B cell (primary cell): Measurements from ENCODE around the gene EML6. TPM values are rescaled to one million over a fixed set of nuclear protein-coding genes. Genes with fewer than 3 reads are reported as not detected.

Experiments
- ATAC-seq: fragments of 200-7000 bp; cut with Tn5 transposase; one replicate; pipeline ENCODE4 v1.10.0; 2021; ENCODE audit warnings: low read depth, mild to moderate bottlenecking, moderate number of reproducible peaks, moderate library complexity
- CTCF ChIA-PET: fragments of 350-600 bp; sonication (Branson Sonifier 250); formaldehyde crosslinking; loops from one replicate; lab custom pipeline; 2021; ENCODE audit warnings: antibody characterized with exemption, inconsistent platforms; lab: Charles Lee
- POLR2A ChIA-PET: fragments of 350-600 bp; sonication (Branson Sonifier 250); formaldehyde crosslinking; loops from one replicate; lab custom pipeline; 2021; ENCODE audit warnings: antibody characterized with exemption; lab: Charles Lee
- DNase-seq: peaks from one replicate; pipeline ENCODE4 v3.0.0; 2013
- H2AFZ ChIP-seq: 2 replicates; pipeline ENCODE4 v1.6.1; 2012; ENCODE audit warnings: mild to moderate bottlenecking, low read depth, low read length; ENCODE audit not compliant: insufficient read depth, poor library complexity, severe bottlenecking
- H3K27ac ChIP-seq, 2 donors: 1 replicate in 1 of 2; 2 replicates in 1 of 2; pipeline ENCODE4 v1.5.1; 2012 to 2013; ENCODE audit warnings: low read length in 2 of 2, mild to moderate bottlenecking in 2 of 2, moderate library complexity in 1 of 2
- H3K27me3 ChIP-seq, 4 experiments: fragments of 200-600 bp in 1 of 4; sonication (generic) in 1 of 4; replicated peaks in 1 of 4; 1 replicate in 2 of 4; 2 replicates in 2 of 4; pipeline versions ENCODE4 v1.6.1 to v1.7.0; 2013 to 2016; ENCODE audit warnings: low read length in 3 of 4, mild to moderate bottlenecking in 2 of 4, mixed read lengths in 1 of 4, moderate library complexity in 1 of 4; ENCODE audit not compliant: insufficient read depth in 4 of 4, control insufficient read depth in 3 of 4; ENCODE audit errors: control extremely low read depth in 1 of 4
- H3K36me3 ChIP-seq, 2 experiments: replicated peaks in 1 of 2; 1 replicate in 1 of 2; 2 replicates in 1 of 2; pipeline versions ENCODE4 v1.6.1 to v1.7.1; 2013; ENCODE audit warnings: low read length in 1 of 2; ENCODE audit not compliant: insufficient read depth in 2 of 2, control insufficient read depth in 1 of 2; ENCODE audit errors: control extremely low read depth in 1 of 2, extremely low read depth in 1 of 2
- H3K4me1 ChIP-seq, 2 donors: fragments of 200-600 bp in 1 of 2; sonication (generic) in 1 of 2; 1 replicate in 1 of 2; 2 replicates in 1 of 2; pipeline versions ENCODE4 v1.5.1 to v1.6.1; 2013 to 2017; ENCODE audit warnings: low read length in 2 of 2; ENCODE audit not compliant: control insufficient read depth in 2 of 2, insufficient read depth in 2 of 2
- H3K4me2 ChIP-seq: replicated peaks from 2 replicates; pipeline ENCODE3; 2012; ENCODE audit warnings: mild to moderate bottlenecking, low read depth, low read length; ENCODE audit not compliant: poor library complexity, severe bottlenecking
- H3K4me3 ChIP-seq, 5 experiments: fragments of 200-600 bp in 1 of 5; sonication (generic) in 1 of 5; 1 replicate in 3 of 5; 2 replicates in 2 of 5; pipeline versions ENCODE4 v1.5.1 to v1.7.0; 2011 to 2016; ENCODE audit warnings: low read length in 4 of 5, mild to moderate bottlenecking in 4 of 5, low read depth in 2 of 5, control low read depth in 1 of 5, moderate library complexity in 1 of 5; ENCODE audit not compliant: insufficient read depth in 1 of 5; ENCODE audit errors: control extremely low read depth in 1 of 5, extremely low read depth in 1 of 5
- H3K79me2 ChIP-seq: fragments of 200-600 bp; sonication (generic); one replicate; pipeline ENCODE4 v1.6.0; 2016; ENCODE audit warnings: low read length; ENCODE audit not compliant: control insufficient read depth, insufficient read depth
- H3K9ac ChIP-seq: fragments of 200-600 bp; sonication (generic); 2 replicates; pipeline ENCODE4 v1.6.1; 2017; ENCODE audit warnings: mild to moderate bottlenecking, low read length, moderate library complexity
- H3K9me3 ChIP-seq, 3 donors: one replicate each; pipeline versions ENCODE4 v1.6.1 to v1.7.1; 2013; ENCODE audit warnings: low read length in 2 of 3; ENCODE audit not compliant: control insufficient read depth in 2 of 3, insufficient read depth in 1 of 3; ENCODE audit errors: control extremely low read depth in 1 of 3
- H4K20me1 ChIP-seq: 2 replicates; pipeline ENCODE4 v1.6.0; 2012; ENCODE audit warnings: mild to moderate bottlenecking, low read length; ENCODE audit not compliant: insufficient read depth, control insufficient read depth, poor library complexity, severe bottlenecking
- H3K27ac Mint-ChIP-seq: one replicate; pipeline ENCODE4 v1.8.0; 2021; ENCODE audit warnings: mixed read lengths
- H3K27me3 Mint-ChIP-seq: one replicate; pipeline ENCODE4 v1.8.0; 2021; ENCODE audit warnings: mixed read lengths
- H3K4me1 Mint-ChIP-seq: one replicate; pipeline ENCODE4 v1.8.0; 2021; ENCODE audit warnings: mixed read lengths
- H3K4me3 Mint-ChIP-seq: one replicate; pipeline ENCODE4 v1.8.0; 2021; ENCODE audit warnings: mixed read lengths
- H3K9me3 Mint-ChIP-seq: one replicate; pipeline ENCODE4 v1.8.0; 2022; ENCODE audit warnings: mixed read lengths; ENCODE audit not compliant: insufficient read depth
- EZH2 ChIP-seq: IDR thresholded peaks from 2 replicates; pipeline ENCODE4 v1.6.1; 2012; ENCODE audit warnings: borderline replicate concordance, low read depth, mild to moderate bottlenecking, moderate library complexity, low read length; ENCODE audit not compliant: insufficient read depth, poor library complexity, severe bottlenecking
- WGBS: methylation state at CpG from one replicate; pipeline ENCODE4 v1.1.5; 2013; ENCODE audit warnings: missing lambda C conversion rate; ENCODE audit not compliant: insufficient coverage; 5-methylcytosine and 5-hydroxymethylcytosine counted together
- intact Hi-C: fragments of 100-400 bp; cut with micrococcal nuclease; formaldehyde crosslinking; loops from one replicate; pipeline ENCODE4 v1.10.0; 2022
- polyA plus RNA-seq: library from polyadenylated mRNA; depleted of rRNA; stranded (reverse); fragments of >200 nt; gene quantifications from 2 replicates; pipeline ENCODE4 v1.2.3, GENCODE V29; 2012
- total RNA-seq, 2 donors: library from RNA; stranded (reverse); fragments of 120-200 nt in 1 of 2; gene quantifications; 1 replicate in 1 of 2; 2 replicates in 1 of 2; pipeline versions ENCODE4 v1.2.3 to v1.2.4, GENCODE V29; 2013 to 2022
- TF ChIP-seq, protein P1 (sequence below): fragments of 200-600 bp; IDR thresholded peaks from one replicate; pipeline ENCODE4 v1.8.0; 2022; ENCODE audit warnings: antibody characterized with exemption, mild to moderate bottlenecking

EML6 gene
- total and polyA plus RNA-seq, 2 donors (not counting 1 experiment from before 2014, with no cell fraction given): 42.5 to 53.7 TPM

DNA sequence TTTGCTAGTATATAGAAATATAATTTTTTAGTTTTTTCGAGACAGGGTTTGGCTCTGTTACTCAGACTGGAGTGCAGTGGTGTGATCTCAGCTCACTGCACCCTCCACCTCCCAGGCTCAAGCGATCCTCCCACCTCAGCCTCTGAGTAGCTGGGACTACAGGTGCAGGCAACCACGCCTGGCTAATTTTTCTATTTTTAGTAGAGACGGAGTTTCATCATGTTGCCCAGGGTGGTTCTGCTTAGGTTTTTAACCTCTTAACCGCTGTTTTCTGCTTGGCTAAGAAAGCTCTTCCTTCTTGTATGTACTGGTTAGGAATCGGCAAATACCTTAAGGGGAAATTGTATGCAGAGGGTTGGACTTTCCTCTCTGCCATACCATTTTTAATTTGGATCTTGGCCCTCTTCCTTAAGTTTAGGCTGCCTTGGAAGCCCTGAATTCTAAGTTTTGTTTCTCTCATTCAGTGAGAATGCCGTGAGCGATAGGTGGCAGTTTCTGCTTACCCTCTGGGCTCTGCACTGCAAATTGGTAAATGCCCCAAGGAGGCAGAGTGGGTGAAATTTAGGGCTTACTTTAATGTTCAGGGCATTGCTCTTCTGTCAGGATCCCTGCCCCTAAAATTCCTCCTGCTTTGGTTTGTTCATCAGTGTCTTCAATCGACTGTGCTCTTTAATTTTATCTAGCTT is 32.3 kb downstream of the EML6 start:
- Mint-ChIP-seq H3K4me1 (peaks cover 45% of the 10 kb centered on the region), H3K9me3 (no peaks in the 10 kb centered on the region), H3K4me3 (peak overlapping the region; percentile 76), H3K27ac (peak overlapping the region; percentile 80), H3K27me3 (no peaks in the 10 kb centered on the region)
- Histone ChIP-seq H3K4me2 (peak overlapping the region; percentile 64), H3K4me1 (peaks cover 31 to 38% of the 10 kb centered on the region in 2 donors), H3K36me3 (no peaks in the 10 kb centered on the region), H3K27ac (peak overlapping the region; percentile 25 to 52), H4K20me1 (no peaks in the 10 kb centered on the region), H3K9ac (peak overlapping the region; percentile 28), H3K27me3 (no peaks in the 10 kb centered on the region), H3K79me2 (no peaks in the 10 kb centered on the region), H3K4me3 (peak overlapping the region in 3 of 5 experiments; percentile 7 to 52 (median 15)), H3K9me3 (peaks cover 0 to 15% (median 0%) of the 10 kb centered on the region in 3 donors), H2AFZ (peak overlapping the region; percentile 46)
- intact Hi-C loops: loop anchor here (1.0 kb wide), 1 partner anchor 83 kb away; no protein-coding TSS in a partner anchor
- peak; percentile 67 for ATAC-seq
- DNase-seq: peak; percentile 61
- POLR2A ChIA-PET: no interaction called here
- TF ChIP-seq EZH2: no peak
- TF ChIP-seq, protein P1, sequence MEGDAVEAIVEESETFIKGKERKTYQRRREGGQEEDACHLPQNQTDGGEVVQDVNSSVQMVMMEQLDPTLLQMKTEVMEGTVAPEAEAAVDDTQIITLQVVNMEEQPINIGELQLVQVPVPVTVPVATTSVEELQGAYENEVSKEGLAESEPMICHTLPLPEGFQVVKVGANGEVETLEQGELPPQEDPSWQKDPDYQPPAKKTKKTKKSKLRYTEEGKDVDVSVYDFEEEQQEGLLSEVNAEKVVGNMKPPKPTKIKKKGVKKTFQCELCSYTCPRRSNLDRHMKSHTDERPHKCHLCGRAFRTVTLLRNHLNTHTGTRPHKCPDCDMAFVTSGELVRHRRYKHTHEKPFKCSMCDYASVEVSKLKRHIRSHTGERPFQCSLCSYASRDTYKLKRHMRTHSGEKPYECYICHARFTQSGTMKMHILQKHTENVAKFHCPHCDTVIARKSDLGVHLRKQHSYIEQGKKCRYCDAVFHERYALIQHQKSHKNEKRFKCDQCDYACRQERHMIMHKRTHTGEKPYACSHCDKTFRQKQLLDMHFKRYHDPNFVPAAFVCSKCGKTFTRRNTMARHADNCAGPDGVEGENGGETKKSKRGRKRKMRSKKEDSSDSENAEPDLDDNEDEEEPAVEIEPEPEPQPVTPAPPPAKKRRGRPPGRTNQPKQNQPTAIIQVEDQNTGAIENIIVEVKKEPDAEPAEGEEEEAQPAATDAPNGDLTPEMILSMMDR: no peak
- 40% methylated on average over 2 of the region's 9 CpGs for WGBS
- CTCF ChIA-PET: interaction anchor here (0.7 to 3.8 kb wide), 7 partner anchors 9 to 98 kb away, joined by 3 to 43 read pairs (median 4); partner anchors contain the start of gene EML6

DNA sequence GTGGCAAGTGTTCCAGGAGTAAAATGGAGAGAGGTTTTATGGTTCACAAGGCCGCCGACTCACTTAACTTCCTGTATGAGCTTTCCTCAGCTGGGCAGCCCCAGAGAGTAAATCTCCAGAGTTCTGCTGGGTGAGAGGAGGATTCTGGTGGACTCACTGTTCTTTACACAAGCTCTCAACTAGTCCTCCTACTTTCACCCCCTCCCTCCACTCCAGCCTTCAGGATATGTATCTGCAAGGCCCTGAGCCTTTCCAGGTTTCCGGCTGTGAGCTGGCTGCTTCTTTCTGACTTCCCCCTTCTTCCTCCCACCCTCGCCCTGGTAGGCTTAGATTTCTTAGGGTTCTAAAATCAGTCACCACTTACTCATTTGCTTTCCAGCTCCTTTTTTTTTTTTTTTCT is 34.0 kb downstream of the EML6 start:
- ChIA-PET POLR2A (interaction anchor here (0.5 to 0.6 kb wide), 2 partner anchors 12 to 15 kb away, joined by 3 to 5 read pairs; no protein-coding TSS in a partner anchor), CTCF (interaction anchor here (0.6 to 3.8 kb wide), 6 partner anchors 9 to 81 kb away, joined by 3 to 43 read pairs (median 5); partner anchors contain the start of gene EML6)
- peak overlapping the region; percentile 97 for H3K27ac Mint-ChIP-seq
- DNase-seq: peak; percentile 60
- no peaks in the 10 kb centered on the region for H3K9me3 Mint-ChIP-seq
- H3K4me2 ChIP-seq: peak overlapping the region; percentile 62
- peaks cover 45% of the 10 kb centered on the region for H3K4me1 Mint-ChIP-seq
- no peaks in the 10 kb centered on the region for H3K36me3 ChIP-seq
- peak overlapping the region; percentile 65 to 66 for H3K27ac ChIP-seq
- H2AFZ ChIP-seq: peak overlapping the region; percentile 70
- H3K27me3 Mint-ChIP-seq: no peaks in the 10 kb centered on the region
- H3K79me2 ChIP-seq: no peaks in the 10 kb centered on the region
- no peaks in the 10 kb centered on the region for H4K20me1 ChIP-seq
- H3K4me3 ChIP-seq: peak overlapping the region in 3 of 5 experiments; percentile 10 to 49 (median 23)
- no peak for TF ChIP-seq EZH2
- TF ChIP-seq, protein P1: no peak
- no CpG with 5 or more reads among the region's 4 CpGs for WGBS
- H3K27me3 ChIP-seq: no peaks in the 10 kb centered on the region
- H3K9me3 ChIP-seq: peaks cover 0 to 15% (median 0%) of the 10 kb centered on the region in 3 donors
- peak; percentile 47 for ATAC-seq
- peak overlapping the region; percentile 27 for H3K9ac ChIP-seq
- H3K4me3 Mint-ChIP-seq: peak overlapping the region; percentile 67
- H3K4me1 ChIP-seq: peaks cover 31 to 38% of the 10 kb centered on the region in 2 donors
- intact Hi-C loops: loop anchor here (1.0 kb wide), 1 partner anchor 34 kb away; the partner anchor contains the start of gene EML6
